CD4-positive, alpha-beta T cell treated with Interleukin-17A for 1 hour (primary cell): ENCODE results near the gene ACTR1B.
"Not testable (repeated sequence)": the region's sequence is repeated elsewhere in the genome, so short reads cannot be mapped to it uniquely, and the experiment has no call there.

Experiments
- DNase-seq: peaks from one replicate; pipeline ENCODE4 v3.0.0-alpha.2; 2020

Gene ACTR1B

DNA sequence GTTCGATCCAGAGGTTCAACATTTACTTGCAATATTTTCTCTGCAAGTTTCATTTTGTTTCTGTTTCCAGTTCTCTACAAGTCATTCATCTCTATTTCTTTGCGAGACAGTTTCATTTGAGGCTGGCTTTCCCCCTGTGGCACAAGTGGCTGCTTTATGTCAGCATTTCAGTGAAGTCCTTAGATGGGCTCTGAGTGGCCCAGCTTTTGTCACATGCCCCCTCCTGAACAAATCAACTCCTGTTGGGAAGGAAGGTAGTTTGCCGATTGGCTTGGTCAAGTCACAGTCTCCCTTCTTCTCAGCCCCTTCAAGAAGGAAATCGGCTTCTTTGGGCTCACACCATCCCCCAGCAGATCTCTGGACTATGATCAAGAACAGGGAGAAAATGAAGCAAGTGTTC lies 55.1 kb downstream of the ACTR1B start:
- DNase-seq, result not testable (repeated sequence)
